Uterus (tissue), 2 donors: ENCODE data around the gene ADISSP.
"Not testable (repeated sequence)": the region's sequence is repeated elsewhere in the genome, so short reads cannot be mapped to it uniquely, and the experiment has no call there.

Experiments used
- POLR2A ChIP-seq, 2 donors: fragments of 450-650 bp; IDR thresholded peaks; one replicate each; pipeline ENCODE4 v1.6.1; 2016; ENCODE audit warnings: antibody characterized with exemption in 2 of 2, mild to moderate bottlenecking in 1 of 2, moderate library complexity in 1 of 2
- TF ChIP-seq, protein P1 (sequence below), 4 experiments: fragments of 200-600 bp in 2 of 4; fragments of 450-650 bp in 2 of 4; sonication (generic) in 2 of 4; IDR thresholded peaks; one replicate each; pipeline ENCODE4 v1.5.1; 2016 to 2019; ENCODE audit warnings: antibody characterized with exemption in 4 of 4, mild to moderate bottlenecking in 2 of 4, moderate library complexity in 1 of 4

DNA sequence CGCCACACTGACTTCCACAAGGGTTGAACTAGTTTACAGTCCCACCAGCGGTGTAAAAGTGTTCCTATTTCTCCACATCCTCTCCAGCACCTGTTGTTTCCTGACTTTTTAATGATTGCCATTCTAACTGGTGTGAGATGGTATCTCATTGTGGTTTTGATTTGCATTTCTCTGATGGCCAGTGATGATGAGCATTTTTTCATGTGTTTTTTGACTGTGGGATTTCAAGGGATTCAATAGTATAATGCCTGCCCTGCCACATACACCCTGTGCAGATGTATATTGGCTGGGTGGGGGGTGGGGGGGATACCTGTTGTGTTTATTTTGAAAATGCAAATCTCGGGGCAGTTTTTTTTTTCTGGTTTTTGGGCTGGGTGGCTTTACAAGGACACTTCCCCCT lies 26.6 kb upstream of the ADISSP start:
- TF ChIP-seq POLR2A (IDR thresholded peaks at IDR 0.05) = not testable (repeated sequence)
- TF ChIP-seq, protein P1, sequence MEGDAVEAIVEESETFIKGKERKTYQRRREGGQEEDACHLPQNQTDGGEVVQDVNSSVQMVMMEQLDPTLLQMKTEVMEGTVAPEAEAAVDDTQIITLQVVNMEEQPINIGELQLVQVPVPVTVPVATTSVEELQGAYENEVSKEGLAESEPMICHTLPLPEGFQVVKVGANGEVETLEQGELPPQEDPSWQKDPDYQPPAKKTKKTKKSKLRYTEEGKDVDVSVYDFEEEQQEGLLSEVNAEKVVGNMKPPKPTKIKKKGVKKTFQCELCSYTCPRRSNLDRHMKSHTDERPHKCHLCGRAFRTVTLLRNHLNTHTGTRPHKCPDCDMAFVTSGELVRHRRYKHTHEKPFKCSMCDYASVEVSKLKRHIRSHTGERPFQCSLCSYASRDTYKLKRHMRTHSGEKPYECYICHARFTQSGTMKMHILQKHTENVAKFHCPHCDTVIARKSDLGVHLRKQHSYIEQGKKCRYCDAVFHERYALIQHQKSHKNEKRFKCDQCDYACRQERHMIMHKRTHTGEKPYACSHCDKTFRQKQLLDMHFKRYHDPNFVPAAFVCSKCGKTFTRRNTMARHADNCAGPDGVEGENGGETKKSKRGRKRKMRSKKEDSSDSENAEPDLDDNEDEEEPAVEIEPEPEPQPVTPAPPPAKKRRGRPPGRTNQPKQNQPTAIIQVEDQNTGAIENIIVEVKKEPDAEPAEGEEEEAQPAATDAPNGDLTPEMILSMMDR (IDR thresholded peaks at IDR 0.05) = not testable (repeated sequence)
